KG1 (cell line): Measurements from ENCODE around the gene NCAPG2.
"Not testable (repeated sequence)": the region's sequence is repeated elsewhere in the genome, so short reads cannot be mapped to it uniquely, and the experiment has no call there.

Experiments used
- DNase-seq: peaks from one replicate; lab custom pipeline; 2025; lab: John Stamatoyannopoulos, UW

Gene NCAPG2

GRCh38 chr7:158633055-158633956 is 71.3 kb downstream of the NCAPG2 start:
- DNase-seq = no peak

- no peak for DNase-seq
These were observed 72.9 kb downstream of the NCAPG2 start for GRCh38 chr7:158631574-158632195.

- DNase-seq = not testable (repeated sequence)
These were observed 78.3 kb downstream of the NCAPG2 start for GRCh38 chr7:158626289-158626688.

GRCh38 chr7:158623241-158623640 is 81.4 kb downstream of the NCAPG2 start:
- no peak for DNase-seq

- no peak for DNase-seq
These were observed 83.7 kb downstream of the NCAPG2 start for GRCh38 chr7:158620839-158621441.

- no peak for DNase-seq
These were observed 84.2 kb downstream of the NCAPG2 start for GRCh38 chr7:158620418-158620817.

GRCh38 chr7:158618745-158619140 is 85.9 kb downstream of the NCAPG2 start:
- no peak for DNase-seq

- no peak for DNase-seq
These were observed 86.9 kb downstream of the NCAPG2 start for GRCh38 chr7:158617737-158618128.

GRCh38 chr7:158616050-158616449 is 88.6 kb downstream of the NCAPG2 start:
- DNase-seq = no peak

- DNase-seq = no peak
These were observed 89.9 kb downstream of the NCAPG2 start for GRCh38 chr7:158614700-158615099.

GRCh38 chr7:158613481-158613880 is 91.1 kb downstream of the NCAPG2 start:
- no peak for DNase-seq

GRCh38 chr7:158612546-158612945 is 92.1 kb downstream of the NCAPG2 start:
- no peak for DNase-seq

GRCh38 chr7:158611541-158611940 is 93.1 kb downstream of the NCAPG2 start:
- DNase-seq = no peak

GRCh38 chr7:158609313-158609974 is 95.2 kb downstream of the NCAPG2 start:
- no peak for DNase-seq

- DNase-seq = no peak
These were observed 97.0 kb downstream of the NCAPG2 start for GRCh38 chr7:158607563-158607962.

- no peak for DNase-seq
These were observed 97.8 kb downstream of the NCAPG2 start for GRCh38 chr7:158606671-158607424.

- DNase-seq = no peak
These were observed 98.5 kb downstream of the NCAPG2 start for GRCh38 chr7:158606129-158606528.

GRCh38 chr7:158603773-158604755 is 100.5 kb downstream of the NCAPG2 start:
- DNase-seq = no peak

GRCh38 chr7:158602905-158603772 is 101.5 kb downstream of the NCAPG2 start:
- no peak for DNase-seq
